GM10266 (cell line): ENCODE measurements around the gene ENPP6.

Experiments used
- DNase-seq: peaks from one replicate; pipeline ENCODE4 v3.0.0; 2012; ENCODE audit errors: extremely low spot score
- CTCF ChIP-seq: IDR thresholded peaks from 2 replicates; pipeline ENCODE4 v1.5.1; 2012; ENCODE audit warnings: mild to moderate bottlenecking, low read depth; ENCODE audit not compliant: control insufficient read depth, insufficient read depth; ENCODE audit errors: missing control alignments

The ENPP6 gene

GRCh38 chr4:184199780-184200179, 17.9 kb downstream of the ENPP6 start:
- no peak for DNase-seq
- no peak for TF ChIP-seq CTCF

GRCh38 chr4:184198190-184198589, 19.5 kb downstream of the ENPP6 start:
- TF ChIP-seq CTCF = no peak
- no peak for DNase-seq

- DNase-seq = no peak
- TF ChIP-seq CTCF = no peak
Observed at GRCh38 chr4:184197536-184198082, 20.1 kb downstream of the ENPP6 start.

- DNase-seq = no peak
- no peak for TF ChIP-seq CTCF
Observed at GRCh38 chr4:184196730-184197385, 20.8 kb downstream of the ENPP6 start.

GRCh38 chr4:184193556-184194525, 23.8 kb downstream of the ENPP6 start:
- no peak for TF ChIP-seq CTCF
- no peak for DNase-seq

- TF ChIP-seq CTCF = no peak
- no peak for DNase-seq
Observed at GRCh38 chr4:184192933-184193332, 24.7 kb downstream of the ENPP6 start.
